Fibroblast of pulmonary artery (primary cell): ENCODE results near the gene EXTL2.

Experiments
- DNase-seq: peaks from one replicate; pipeline ENCODE4 v3.0.0-alpha.2; 2010; ENCODE audit warnings: low read depth
- H3K4me3 ChIP-seq: replicated peaks from 2 replicates; pipeline ENCODE4 v1.5.1; 2011; ENCODE audit warnings: low read depth, mild to moderate bottlenecking, control low read depth, low read length, moderate library complexity
- TF ChIP-seq, protein P1 (sequence below): IDR thresholded peaks from 2 replicates; pipeline ENCODE4 v1.5.1; 2011; ENCODE audit warnings: mild to moderate bottlenecking, control low read depth, low read length, inconsistent platforms; ENCODE audit errors: missing control alignments

EXTL2 gene

GRCh38 chr1:100883963-100884362 lies 10.7 kb downstream of the EXTL2 start:
- no peak overlapping the region for H3K4me3 ChIP-seq
- TF ChIP-seq, protein P1, sequence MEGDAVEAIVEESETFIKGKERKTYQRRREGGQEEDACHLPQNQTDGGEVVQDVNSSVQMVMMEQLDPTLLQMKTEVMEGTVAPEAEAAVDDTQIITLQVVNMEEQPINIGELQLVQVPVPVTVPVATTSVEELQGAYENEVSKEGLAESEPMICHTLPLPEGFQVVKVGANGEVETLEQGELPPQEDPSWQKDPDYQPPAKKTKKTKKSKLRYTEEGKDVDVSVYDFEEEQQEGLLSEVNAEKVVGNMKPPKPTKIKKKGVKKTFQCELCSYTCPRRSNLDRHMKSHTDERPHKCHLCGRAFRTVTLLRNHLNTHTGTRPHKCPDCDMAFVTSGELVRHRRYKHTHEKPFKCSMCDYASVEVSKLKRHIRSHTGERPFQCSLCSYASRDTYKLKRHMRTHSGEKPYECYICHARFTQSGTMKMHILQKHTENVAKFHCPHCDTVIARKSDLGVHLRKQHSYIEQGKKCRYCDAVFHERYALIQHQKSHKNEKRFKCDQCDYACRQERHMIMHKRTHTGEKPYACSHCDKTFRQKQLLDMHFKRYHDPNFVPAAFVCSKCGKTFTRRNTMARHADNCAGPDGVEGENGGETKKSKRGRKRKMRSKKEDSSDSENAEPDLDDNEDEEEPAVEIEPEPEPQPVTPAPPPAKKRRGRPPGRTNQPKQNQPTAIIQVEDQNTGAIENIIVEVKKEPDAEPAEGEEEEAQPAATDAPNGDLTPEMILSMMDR: peak; percentile 21
- DNase-seq: peak; percentile 70

DNA sequence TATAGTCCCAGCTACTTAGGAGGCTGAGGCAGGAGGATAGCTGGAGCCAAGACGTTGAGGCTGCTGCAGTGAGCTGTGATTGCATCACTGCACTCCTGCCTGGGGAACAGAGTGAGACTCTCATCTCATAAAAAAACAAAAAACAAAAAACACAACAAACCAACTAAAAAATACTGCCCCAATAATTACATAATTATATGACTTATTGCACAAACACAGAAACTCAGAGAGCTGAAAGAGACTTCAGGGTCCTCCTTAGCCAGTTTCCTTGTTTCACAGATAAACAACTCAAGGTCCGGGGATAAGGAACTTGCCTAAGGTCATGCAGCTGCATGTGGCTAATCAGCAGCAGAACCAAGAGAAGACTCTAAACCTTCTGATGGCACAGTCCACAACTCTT lies 11.9 kb downstream of the EXTL2 start:
- no peak for DNase-seq
- TF ChIP-seq, protein P1: no peak

DNA sequence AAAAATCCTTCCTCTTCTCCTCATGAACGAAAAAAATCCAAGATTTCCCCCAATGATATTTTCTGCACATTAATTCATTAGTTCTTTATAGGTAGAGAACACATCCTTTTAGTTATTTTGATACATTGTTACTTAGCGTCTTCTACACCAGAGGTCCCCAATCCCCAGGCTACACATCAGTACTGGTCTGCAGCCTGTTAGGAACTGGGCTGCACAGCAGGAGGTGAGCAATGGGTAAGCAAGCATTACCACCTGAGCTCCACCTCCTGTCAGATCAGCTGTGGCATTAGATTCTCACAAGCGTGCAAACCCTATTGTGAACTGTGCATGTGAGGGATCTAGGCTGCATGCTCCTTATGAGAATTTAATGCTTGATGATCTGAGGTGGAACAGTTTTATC lies 13.0 kb downstream of the EXTL2 start:
- no peak overlapping the region for H3K4me3 ChIP-seq
- TF ChIP-seq, protein P1: no peak
- no peak for DNase-seq

More for the DNA sequence above, 11.9 kb downstream of the EXTL2 start:
- no peak overlapping the region for H3K4me3 ChIP-seq

- TF ChIP-seq, protein P1: no peak
- no peak overlapping the region for H3K4me3 ChIP-seq
- peak; percentile 18 for DNase-seq
Observed at GRCh38 chr1:100879422-100879821, 15.2 kb downstream of the EXTL2 start.

GRCh38 chr1:100876291-100876690 lies 18.4 kb downstream of the EXTL2 start:
- no peak overlapping the region for H3K4me3 ChIP-seq
- DNase-seq: no peak
- TF ChIP-seq, protein P1: no peak

DNA sequence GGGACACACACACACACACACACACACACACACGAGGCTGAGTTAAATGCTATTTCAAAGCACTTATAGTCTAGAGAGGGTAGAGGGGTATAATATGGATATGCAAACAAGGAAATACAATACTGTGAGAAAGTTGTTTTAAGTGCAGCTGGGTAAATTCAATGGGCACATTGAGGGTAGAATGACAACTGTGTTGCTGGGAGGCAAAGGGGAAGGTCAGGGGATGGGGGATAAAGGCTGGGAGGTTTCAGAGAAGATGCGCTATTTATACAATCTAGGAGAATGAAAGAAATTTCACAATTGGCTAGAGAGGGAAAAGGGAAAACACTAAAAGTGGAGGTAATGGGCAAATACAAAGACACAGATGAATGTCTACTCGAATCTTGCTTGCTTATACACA lies 19.4 kb downstream of the EXTL2 start:
- TF ChIP-seq, protein P1: no peak
- no peak overlapping the region for H3K4me3 ChIP-seq
- DNase-seq: no peak

- no peak for DNase-seq
- no peak overlapping the region for H3K4me3 ChIP-seq
- TF ChIP-seq, protein P1: no peak
Observed at GRCh38 chr1:100874433-100874832, 20.2 kb downstream of the EXTL2 start.
